ENCODE results near the gene RBMY1D.

DNA sequence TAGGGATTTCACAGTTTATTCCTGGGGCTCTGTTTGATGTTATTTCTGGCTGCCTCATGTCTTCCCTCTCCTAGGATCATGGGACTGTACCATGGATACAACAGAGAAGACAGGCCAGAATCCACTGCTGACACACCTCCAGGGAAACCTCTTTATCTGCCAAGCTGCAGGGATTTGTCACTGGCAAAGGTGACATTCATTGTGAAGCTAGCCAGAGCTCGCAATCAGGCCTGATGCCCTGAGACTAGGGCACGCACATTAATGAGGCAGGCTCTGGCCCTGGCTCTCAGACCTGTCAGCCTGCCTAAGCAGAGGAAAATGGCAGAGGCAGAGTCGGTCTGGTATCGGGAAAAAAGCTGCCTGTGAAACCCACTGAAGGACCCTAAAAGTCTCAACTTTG is 52.2 kb downstream of the RBMY1D start:
- no peak for TF ChIP-seq TAF1 (IDR thresholded peaks at IDR 0.05; ENCODE audit: borderline replicate concordance, low read depth, low read length)
- no peak for TF ChIP-seq POLR2AphosphoS5 (IDR thresholded peaks at IDR 0.05; ENCODE audit: low read depth, low read length)
- TF ChIP-seq NRF1 (IDR thresholded peaks at IDR 0.05; ENCODE audit: low read depth, low read length), result no peak
- no peak for TF ChIP-seq CTCF (IDR thresholded peaks at IDR 0.05)
- TF ChIP-seq RAD21 (IDR thresholded peaks at IDR 0.05; ENCODE audit: low read length), result no peak

Data from SK-N-SH (cell line).